HG03354 (cell line): ENCODE measurements around the gene MYH3.

Experiments
- ATAC-seq: cut with Tn5 transposase; IDR thresholded peaks from one replicate; pipeline ENCODE4 v1.9.1; 2021; ENCODE audit warnings: mild to moderate bottlenecking; ENCODE audit not compliant: unreplicated experiment, poor library complexity, severe bottlenecking

Gene MYH3

GRCh38 chr17:10617120-10617505, 40.0 kb downstream of the MYH3 start:
- ATAC-seq: no peak

GRCh38 chr17:10616502-10617119, 40.5 kb downstream of the MYH3 start:
- peak; percentile 78 for ATAC-seq

GRCh38 chr17:10614536-10615155, 42.5 kb downstream of the MYH3 start:
- ATAC-seq: no peak

- ATAC-seq: no peak
Measured at GRCh38 chr17:10613775-10614513, 43.2 kb downstream of the MYH3 start.

- ATAC-seq: no peak
Measured at GRCh38 chr17:10612957-10613744, 44.0 kb downstream of the MYH3 start.

- no peak for ATAC-seq
Measured at GRCh38 chr17:10610884-10611283, 46.2 kb downstream of the MYH3 start.

- no peak for ATAC-seq
Measured at GRCh38 chr17:10608244-10608643, 48.9 kb downstream of the MYH3 start.

- ATAC-seq: no peak
Measured at GRCh38 chr17:10606110-10606509, 51.0 kb downstream of the MYH3 start.

GRCh38 chr17:10605221-10605783, 51.8 kb downstream of the MYH3 start:
- ATAC-seq: no peak

- no peak for ATAC-seq
Measured at GRCh38 chr17:10604521-10604920, 52.6 kb downstream of the MYH3 start.

- ATAC-seq: no peak
Measured at GRCh38 chr17:10603931-10604330, 53.2 kb downstream of the MYH3 start.

GRCh38 chr17:10600571-10600970, 56.5 kb downstream of the MYH3 start:
- no peak for ATAC-seq

GRCh38 chr17:10598621-10599020, 58.5 kb downstream of the MYH3 start:
- ATAC-seq: no peak

GRCh38 chr17:10589553-10590145, 67.5 kb downstream of the MYH3 start:
- ATAC-seq: no peak

GRCh38 chr17:10585529-10585928, 71.6 kb downstream of the MYH3 start:
- ATAC-seq: no peak

- no peak for ATAC-seq
Measured at GRCh38 chr17:10583834-10584233, 73.3 kb downstream of the MYH3 start.

- peak; percentile 83 for ATAC-seq
Measured at GRCh38 chr17:10579270-10579669, 77.8 kb downstream of the MYH3 start.
